Fibroblast of lung (primary cell): ENCODE results near the gene COL27A1. TPM values are rescaled to one million over a fixed set of nuclear protein-coding genes. Genes with fewer than 3 reads are reported as not detected.

Experiments
- DNase-seq, 2 donors: peaks; one replicate each; pipeline versions ENCODE4 v3.0.0 to v3.0.0-alpha.2; 2010; ENCODE audit warnings: low read depth in 2 of 2
- H2AFZ ChIP-seq: 2 replicates; pipeline ENCODE4 v1.5.1; 2012; ENCODE audit warnings: low read length, control low read depth, inconsistent platforms
- H3K27ac ChIP-seq: 2 replicates; pipeline ENCODE4 v1.5.1; 2011; ENCODE audit warnings: low read length, control low read depth; ENCODE audit not compliant: insufficient read depth
- H3K27me3 ChIP-seq: 2 replicates; pipeline ENCODE4 v1.5.1; 2011; ENCODE audit warnings: mild to moderate bottlenecking, low read length; ENCODE audit not compliant: control insufficient read depth, insufficient read depth
- H3K36me3 ChIP-seq: 2 replicates; pipeline ENCODE4 v1.5.1; 2011; ENCODE audit warnings: low read length; ENCODE audit not compliant: control insufficient read depth, insufficient read depth
- H3K4me1 ChIP-seq: 2 replicates; pipeline ENCODE4 v1.5.1; 2011; ENCODE audit warnings: low read length; ENCODE audit not compliant: control insufficient read depth, insufficient read depth; ENCODE audit errors: extremely low read depth
- H3K4me2 ChIP-seq: 2 replicates; pipeline ENCODE4 v1.5.1; 2011; ENCODE audit warnings: low read length, control low read depth; ENCODE audit not compliant: insufficient read depth; ENCODE audit errors: extremely low read depth
- H3K4me3 ChIP-seq, 4 experiments: fragments of 200-600 bp in 1 of 4; sonication (generic) in 1 of 4; replicated peaks in 1 of 4; 2 replicates each; pipeline ENCODE4 v1.5.1; 2011 to 2016; ENCODE audit warnings: low read length in 4 of 4, low read depth in 3 of 4, mild to moderate bottlenecking in 3 of 4, control low read depth in 2 of 4, inconsistent platforms in 1 of 4, mixed read lengths in 1 of 4; ENCODE audit not compliant: insufficient read depth in 1 of 4; ENCODE audit errors: control extremely low read depth in 1 of 4
- H3K79me2 ChIP-seq: 2 replicates; pipeline ENCODE4 v1.5.1; 2012; ENCODE audit warnings: mild to moderate bottlenecking, low read length, inconsistent platforms; ENCODE audit not compliant: control insufficient read depth, insufficient read depth
- H3K9ac ChIP-seq: 2 replicates; pipeline ENCODE4 v1.5.1; 2011; ENCODE audit warnings: mild to moderate bottlenecking, low read length, control low read depth; ENCODE audit not compliant: insufficient read depth
- H3K9me3 ChIP-seq: 2 replicates; pipeline ENCODE4 v1.5.1; 2012; ENCODE audit warnings: low read depth, low read length; ENCODE audit not compliant: control insufficient read depth, insufficient read depth
- H4K20me1 ChIP-seq: 2 replicates; pipeline ENCODE4 v1.5.1; 2011; ENCODE audit warnings: low read length; ENCODE audit not compliant: control insufficient read depth, insufficient read depth; ENCODE audit errors: extremely low read depth
- EZH2 ChIP-seq: IDR thresholded peaks from 2 replicates; pipeline ENCODE4 v1.5.1; 2012; ENCODE audit warnings: low read length, control low read depth, mild to moderate bottlenecking; ENCODE audit errors: missing control alignments
- polyA plus RNA-seq, 2 donors: library from polyadenylated mRNA; depleted of rRNA in 1 of 2; stranded (reverse) in 1 of 2; unstranded in 1 of 2; fragments of >200 nt; gene quantifications; 2 replicates each; pipeline ENCODE4 v1.2.1, GENCODE V29; 2011 to 2012; ENCODE audit warnings: missing spikeins in 1 of 2
- total RNA-seq: library from RNA; depleted of rRNA; stranded (reverse); fragments of >200 nt; gene quantifications from 2 replicates; pipeline ENCODE4 v1.2.1, GENCODE V29; 2014
- TF ChIP-seq, protein P1 (sequence below), 2 donors: IDR thresholded peaks in 1 of 2; conservative IDR thresholded peaks in 1 of 2; 1 replicate in 1 of 2; 2 replicates in 1 of 2; pipeline ENCODE4 v1.5.1; 2011 to 2012; ENCODE audit warnings: low read length in 2 of 2, control low read depth in 1 of 2, inconsistent platforms in 1 of 2, low read depth in 1 of 2, mild to moderate bottlenecking in 1 of 2

The COL27A1 gene
- total and polyA plus RNA-seq, 2 donors (not counting 1 experiment from before 2014, with no cell fraction given), result 2.4 to 5.4 TPM

DNA sequence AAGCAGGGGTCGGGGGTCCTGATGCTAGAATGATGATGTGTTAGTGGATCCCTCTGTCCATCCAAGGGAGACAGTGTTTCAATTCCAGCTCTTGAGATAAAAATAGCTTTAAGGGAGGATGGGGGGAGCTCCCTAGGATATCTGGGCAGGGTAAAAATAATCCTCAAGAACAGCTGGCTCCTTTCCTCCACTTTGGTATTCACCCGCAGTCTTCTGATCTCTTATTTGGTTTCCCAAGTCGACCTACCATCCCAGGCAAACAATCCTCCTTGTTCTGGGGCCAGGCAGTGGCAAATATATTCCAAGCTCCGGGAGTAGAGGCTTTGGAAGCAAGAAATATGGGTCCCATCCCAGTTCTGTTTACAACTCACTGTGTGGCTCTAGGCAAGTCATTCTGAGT lies 14.5 kb upstream of the COL27A1 start:
- Histone ChIP-seq H3K9me3 (no peaks in the 10 kb centered on the region), H2AFZ (no peak overlapping the region), H3K4me1 (no peaks in the 10 kb centered on the region), H3K27me3 (peaks cover 54% of the 10 kb centered on the region), H4K20me1 (no peaks in the 10 kb centered on the region), H3K27ac (no peak overlapping the region), H3K36me3 (no peaks in the 10 kb centered on the region), H3K79me2 (no peaks in the 10 kb centered on the region), H3K9ac (no peak overlapping the region), H3K4me3 (no peak overlapping the region), H3K4me2 (no peak overlapping the region)
- TF ChIP-seq, protein P1, sequence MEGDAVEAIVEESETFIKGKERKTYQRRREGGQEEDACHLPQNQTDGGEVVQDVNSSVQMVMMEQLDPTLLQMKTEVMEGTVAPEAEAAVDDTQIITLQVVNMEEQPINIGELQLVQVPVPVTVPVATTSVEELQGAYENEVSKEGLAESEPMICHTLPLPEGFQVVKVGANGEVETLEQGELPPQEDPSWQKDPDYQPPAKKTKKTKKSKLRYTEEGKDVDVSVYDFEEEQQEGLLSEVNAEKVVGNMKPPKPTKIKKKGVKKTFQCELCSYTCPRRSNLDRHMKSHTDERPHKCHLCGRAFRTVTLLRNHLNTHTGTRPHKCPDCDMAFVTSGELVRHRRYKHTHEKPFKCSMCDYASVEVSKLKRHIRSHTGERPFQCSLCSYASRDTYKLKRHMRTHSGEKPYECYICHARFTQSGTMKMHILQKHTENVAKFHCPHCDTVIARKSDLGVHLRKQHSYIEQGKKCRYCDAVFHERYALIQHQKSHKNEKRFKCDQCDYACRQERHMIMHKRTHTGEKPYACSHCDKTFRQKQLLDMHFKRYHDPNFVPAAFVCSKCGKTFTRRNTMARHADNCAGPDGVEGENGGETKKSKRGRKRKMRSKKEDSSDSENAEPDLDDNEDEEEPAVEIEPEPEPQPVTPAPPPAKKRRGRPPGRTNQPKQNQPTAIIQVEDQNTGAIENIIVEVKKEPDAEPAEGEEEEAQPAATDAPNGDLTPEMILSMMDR (conservative IDR thresholded peaks at IDR 0.05 in 1 of 2, IDR thresholded peaks at IDR 0.05 in 1 of 2; ENCODE audit: low read depth in 1 of 2, low read length in 2 of 2), result no peak
- no peak for TF ChIP-seq EZH2
- DNase-seq, result no peak

DNA sequence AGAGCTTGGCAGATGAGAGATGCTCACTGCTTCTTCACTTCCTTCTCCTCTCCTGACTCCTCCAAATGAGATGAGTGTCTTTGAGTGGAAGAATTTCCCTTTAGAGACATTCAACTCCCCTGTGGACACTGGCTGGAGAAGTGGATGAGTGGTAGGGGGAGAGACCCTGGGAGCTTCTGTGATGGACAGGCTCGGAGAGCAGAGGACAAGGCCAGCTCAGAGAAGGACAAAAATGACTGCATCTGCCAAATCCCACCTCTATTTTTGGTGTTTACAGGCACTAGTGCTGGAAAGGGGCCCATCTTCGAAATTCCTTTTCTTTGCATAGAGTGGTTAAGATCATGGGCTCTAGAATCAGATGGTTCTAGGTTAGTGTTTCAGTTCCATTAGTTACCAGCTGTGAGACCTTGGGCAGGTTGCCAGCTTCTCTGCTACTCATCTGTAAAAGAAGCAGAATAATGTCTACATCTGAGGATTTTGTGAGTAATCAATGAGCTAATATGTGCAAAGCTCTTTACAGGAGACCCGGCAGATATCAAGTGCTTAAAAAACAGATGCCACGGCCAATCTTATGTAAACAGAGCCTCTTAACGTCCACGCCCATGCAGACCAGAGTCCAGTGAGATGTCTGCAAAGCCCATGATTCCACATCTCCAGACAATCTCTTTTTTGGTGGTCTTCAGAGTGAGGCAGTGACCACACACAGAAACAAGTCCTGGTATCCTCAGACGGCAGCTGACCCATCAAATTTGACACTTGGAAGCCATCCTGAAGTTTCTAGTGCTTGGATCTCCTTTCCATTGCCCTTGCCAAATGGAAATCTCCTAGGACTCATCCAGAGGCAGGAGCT lies 13.6 kb upstream of the COL27A1 start:
- Histone ChIP-seq H3K4me1 (no peaks in the 10 kb centered on the region), H3K27ac (no peak overlapping the region), H3K4me3 (no peak overlapping the region), H3K27me3 (peaks cover 48% of the 10 kb centered on the region), H4K20me1 (no peaks in the 10 kb centered on the region), H3K9me3 (no peaks in the 10 kb centered on the region), H2AFZ (no peak overlapping the region), H3K36me3 (no peaks in the 10 kb centered on the region), H3K79me2 (no peaks in the 10 kb centered on the region), H3K9ac (no peak overlapping the region), H3K4me2 (no peak overlapping the region)
- TF ChIP-seq, protein P1 (conservative IDR thresholded peaks at IDR 0.05 in 1 of 2, IDR thresholded peaks at IDR 0.05 in 1 of 2; ENCODE audit: low read depth in 1 of 2, low read length in 2 of 2), result no peak
- no peak for TF ChIP-seq EZH2
- peak; percentile 27 to 38 for DNase-seq

DNA sequence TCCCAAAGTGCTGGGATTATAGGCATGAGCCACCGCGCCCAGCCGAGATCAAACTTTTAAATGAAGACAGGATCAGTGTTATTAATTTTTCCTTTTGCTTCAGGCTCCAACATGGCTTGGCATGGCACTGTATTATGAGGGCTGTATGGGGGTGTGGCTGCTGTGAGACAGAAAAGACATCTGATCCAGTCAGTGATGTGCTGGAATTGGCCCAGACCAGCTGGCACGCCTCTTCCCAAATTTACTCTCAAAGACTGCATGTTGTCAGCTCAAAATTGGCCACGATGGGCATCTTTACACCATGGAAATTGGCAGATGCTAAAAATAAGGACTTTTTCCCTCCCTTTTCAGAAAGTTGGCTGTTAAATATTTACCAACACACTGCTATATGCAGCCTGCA lies 12.1 kb upstream of the COL27A1 start:
- no peak overlapping the region for H3K27ac ChIP-seq
- H4K20me1 ChIP-seq, result no peaks in the 10 kb centered on the region
- H3K4me3 ChIP-seq, result no peak overlapping the region
- H3K9me3 ChIP-seq, result no peaks in the 10 kb centered on the region
- TF ChIP-seq, protein P1 (conservative IDR thresholded peaks at IDR 0.05 in 1 of 2, IDR thresholded peaks at IDR 0.05 in 1 of 2; ENCODE audit: low read depth in 1 of 2, low read length in 2 of 2), result no peak
- no peak for TF ChIP-seq EZH2
- H3K9ac ChIP-seq, result no peak overlapping the region
- H3K27me3 ChIP-seq, result peaks cover 46% of the 10 kb centered on the region
- no peak overlapping the region for H2AFZ ChIP-seq
- no peak overlapping the region for H3K4me2 ChIP-seq
- no peaks in the 10 kb centered on the region for H3K79me2 ChIP-seq
- no peaks in the 10 kb centered on the region for H3K4me1 ChIP-seq
- no peaks in the 10 kb centered on the region for H3K36me3 ChIP-seq
- DNase-seq, result no peak
